Measurements from ENCODE around the gene EXOSC10. TPM values are rescaled to one million over a fixed set of nuclear protein-coding genes. Genes with fewer than 3 reads are reported as not detected.
A peak's percentile ranks its signal among the peaks of the same experiment; 100 is the strongest.
"Not testable (repeated sequence)": the region's sequence is repeated elsewhere in the genome, so short reads cannot be mapped to it uniquely, and the experiment has no call there.

The EXOSC10 gene
- polyA plus RNA-seq, 3 donors = 79.6 to 103 (median 92.1) TPM

GRCh38 chr1:11053758-11054137, 45.9 kb downstream of the EXOSC10 start:
- peak in 3 of 11 donors; percentile 26 to 28 (median 26) for DNase-seq (ENCODE audit: extremely low read depth in 1 of 11, low read depth in 9 of 11, low spot score in 4 of 11)

- no peak for DNase-seq (ENCODE audit: extremely low read depth in 1 of 11, low read depth in 9 of 11, low spot score in 4 of 11)
These were observed 46.6 kb downstream of the EXOSC10 start for GRCh38 chr1:11052839-11053757.

- no peak for DNase-seq (ENCODE audit: extremely low read depth in 1 of 11, low read depth in 9 of 11, low spot score in 4 of 11)
These were observed 47.7 kb downstream of the EXOSC10 start for GRCh38 chr1:11051781-11052511.

DNA sequence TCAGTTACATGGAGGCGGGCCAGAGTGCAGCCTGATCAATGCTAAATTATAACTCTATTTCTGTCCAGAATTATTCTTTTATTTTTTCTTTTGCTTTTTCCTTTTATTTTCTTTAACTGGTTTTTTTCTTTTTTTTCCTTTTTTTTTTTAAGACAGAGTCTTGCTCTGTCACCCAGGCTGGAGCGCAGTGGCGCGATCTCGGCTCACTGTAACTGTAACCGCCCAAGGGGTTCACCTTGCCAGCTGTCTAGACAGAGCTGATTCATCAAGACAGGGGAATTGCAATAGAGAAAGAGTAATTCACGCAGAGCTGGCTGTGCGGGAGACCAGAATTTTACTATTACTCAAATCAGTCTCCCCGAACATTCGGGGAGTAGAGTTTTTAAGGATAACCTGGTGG, 48.5 kb downstream of the EXOSC10 start:
- not testable (repeated sequence) for DNase-seq (ENCODE audit: extremely low read depth in 1 of 11, low read depth in 9 of 11, low spot score in 4 of 11)

- no peak for DNase-seq (ENCODE audit: extremely low read depth in 1 of 11, low read depth in 9 of 11, low spot score in 4 of 11)
These were observed 52.9 kb downstream of the EXOSC10 start, which contains the start of gene MASP2 for GRCh38 chr1:11046625-11047365. Gene MASP2, minus strand, starts transcription at chr1:11047239. Its CDS starts 32 bp downstream, at chr1:11047207.

DNA sequence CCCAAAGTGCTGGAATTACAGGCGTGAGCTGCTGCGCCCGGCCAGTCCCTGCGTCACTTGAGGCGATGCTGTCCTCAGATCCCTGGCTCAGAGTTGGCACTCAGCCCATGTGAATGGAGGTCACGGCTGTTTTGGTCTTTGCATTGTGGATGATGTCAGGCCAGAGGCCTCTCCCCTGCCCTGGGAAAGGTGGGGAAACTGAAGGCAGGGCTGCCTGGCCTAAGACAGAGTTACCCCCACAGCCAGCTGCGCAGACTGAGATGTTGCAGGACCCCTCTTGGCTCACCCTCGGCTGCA, 53.5 kb downstream of the EXOSC10 start:
- peak in 1 of 11 donors; percentile 23 for DNase-seq (ENCODE audit: extremely low read depth in 1 of 11, low read depth in 9 of 11, low spot score in 4 of 11)

DNA sequence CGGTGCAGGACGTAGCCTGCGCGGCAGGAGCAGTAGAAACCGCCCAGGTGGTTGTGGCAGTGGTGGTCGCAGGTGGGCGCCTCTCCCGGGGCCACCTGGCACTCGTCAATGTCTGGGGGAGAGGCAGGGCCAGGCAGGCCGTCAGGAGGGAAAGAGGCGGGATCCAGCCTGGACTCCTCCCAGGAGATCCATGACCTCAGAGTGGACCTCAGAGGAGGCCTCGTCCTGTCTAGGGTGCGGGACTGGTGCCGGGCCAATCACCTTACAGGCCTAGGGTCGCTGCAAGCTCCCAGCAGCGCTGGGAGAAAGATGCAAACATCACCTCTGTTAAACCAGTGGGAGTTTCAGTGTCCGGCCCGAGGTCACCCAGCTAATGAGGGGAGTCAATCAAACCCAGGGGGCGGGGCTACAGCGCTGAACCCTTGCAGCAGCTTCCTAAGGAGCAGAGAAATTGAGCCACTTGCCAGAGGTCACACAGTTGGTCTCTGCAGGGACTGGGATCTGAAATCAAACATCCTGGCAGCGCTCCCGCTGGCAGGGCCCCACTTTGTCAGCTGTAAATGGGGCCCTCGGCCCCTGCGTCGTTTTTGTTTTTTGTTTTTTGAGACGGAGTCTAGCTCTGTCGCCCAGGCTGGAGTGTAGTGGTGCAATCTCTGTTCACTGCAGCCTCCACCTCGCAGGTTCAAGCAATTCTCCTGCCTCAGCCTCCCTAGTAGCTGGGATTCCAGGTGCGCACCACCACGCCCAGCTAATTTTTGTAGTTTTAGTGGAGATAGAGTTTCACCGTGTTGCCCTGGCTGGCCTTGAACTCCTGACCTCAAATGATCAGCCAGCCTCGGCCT, 54.0 kb downstream of the EXOSC10 start:
- DNase-seq (ENCODE audit: extremely low read depth in 1 of 11, low read depth in 9 of 11, low spot score in 4 of 11) = peak in 4 of 11 donors; percentile 26 to 40 (median 35)

- no peak for DNase-seq (ENCODE audit: extremely low read depth in 1 of 11, low read depth in 9 of 11, low spot score in 4 of 11)
These were observed 54.7 kb downstream of the EXOSC10 start for GRCh38 chr1:11044849-11045427.

DNA sequence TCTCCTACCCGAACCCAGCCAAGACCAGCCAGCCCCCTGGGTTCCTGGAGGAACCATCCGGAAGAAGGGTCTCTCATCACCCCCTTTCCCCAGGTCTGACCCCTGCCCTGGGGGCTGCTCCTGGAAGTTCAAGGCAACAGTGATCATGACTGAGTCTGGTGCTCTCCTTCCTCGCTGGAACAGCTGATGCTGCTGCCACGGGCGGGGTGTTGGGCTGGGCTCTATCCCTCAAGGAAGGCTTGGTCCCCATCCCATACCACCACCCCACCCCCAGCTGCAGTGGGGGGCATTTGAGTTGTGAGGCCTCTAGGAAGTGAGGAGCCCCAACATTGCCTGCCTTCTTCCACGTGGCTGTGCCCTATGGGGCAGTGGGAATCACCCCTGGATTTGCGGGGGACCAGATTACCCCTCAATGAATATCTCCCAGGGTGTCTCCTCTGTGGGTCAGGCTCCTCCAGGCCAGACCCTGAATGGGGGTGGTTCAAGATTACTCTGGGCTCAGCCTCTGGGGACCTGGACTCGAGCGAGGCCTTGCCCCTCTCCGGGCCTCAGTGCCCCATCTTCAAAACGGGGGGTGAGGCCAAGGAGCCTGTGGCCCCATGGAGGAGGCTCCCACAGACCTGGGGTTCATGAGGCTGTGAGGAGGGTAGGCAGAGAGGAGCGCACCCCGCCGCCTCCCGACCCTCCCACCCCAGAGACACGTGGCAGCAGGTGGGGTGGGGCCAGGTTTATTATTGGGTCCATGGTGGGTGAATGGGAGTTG, 55.4 kb downstream of the EXOSC10 start:
- no peak for DNase-seq (ENCODE audit: extremely low read depth in 1 of 11, low read depth in 9 of 11, low spot score in 4 of 11)

DNA sequence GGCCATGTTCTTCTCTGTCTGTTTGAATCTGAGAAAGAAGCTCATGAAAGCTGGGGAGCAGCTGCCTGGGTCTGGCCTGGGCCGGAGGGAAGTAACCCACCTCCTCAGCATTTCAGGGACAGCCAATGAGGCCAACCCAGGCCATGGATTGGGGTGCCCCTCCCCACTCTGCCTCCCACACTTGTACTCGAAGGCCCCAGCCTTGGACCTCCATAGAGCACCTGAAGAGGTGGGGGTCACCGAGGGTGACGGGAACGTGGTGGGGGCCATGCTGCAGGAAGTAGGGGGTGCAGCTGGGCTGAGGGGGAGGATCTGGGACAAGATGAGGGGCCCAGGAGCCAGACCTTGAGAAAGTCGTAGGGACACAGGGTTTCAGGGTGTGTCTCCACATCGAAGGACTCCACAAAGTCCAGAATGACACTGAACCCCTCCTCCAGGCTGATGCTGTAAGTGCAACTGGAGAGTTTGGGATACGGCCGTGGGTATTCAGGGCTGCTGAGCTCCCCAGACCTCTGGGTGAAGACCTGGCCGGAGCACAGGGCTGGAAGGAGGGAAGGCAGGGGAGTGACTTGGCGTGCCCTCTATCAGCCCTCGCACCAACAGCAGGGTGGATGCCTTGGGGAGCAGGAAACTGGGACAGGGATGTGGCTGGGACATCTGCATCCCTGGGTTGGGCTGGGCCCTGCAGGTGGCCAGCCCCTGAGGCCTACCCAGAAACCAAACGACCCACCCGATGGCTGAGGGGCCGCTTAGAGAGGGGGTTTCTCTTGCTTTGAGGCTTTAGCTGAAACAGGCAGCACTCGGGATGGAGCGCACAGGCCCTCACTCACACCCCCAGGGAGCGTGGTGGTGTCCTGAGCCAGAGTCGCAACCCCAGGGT, 56.4 kb downstream of the EXOSC10 start:
- DNase-seq (ENCODE audit: extremely low read depth in 1 of 11, low read depth in 9 of 11, low spot score in 4 of 11) = no peak

GRCh38 chr1:11042065-11042464, 57.6 kb downstream of the EXOSC10 start:
- DNase-seq (ENCODE audit: extremely low read depth in 1 of 11, low read depth in 9 of 11, low spot score in 4 of 11) = no peak

- no peak for DNase-seq (ENCODE audit: extremely low read depth in 1 of 11, low read depth in 9 of 11, low spot score in 4 of 11)
These were observed 58.6 kb downstream of the EXOSC10 start for GRCh38 chr1:11041048-11041447.

- not testable (repeated sequence) for DNase-seq (ENCODE audit: extremely low read depth in 1 of 11, low read depth in 9 of 11, low spot score in 4 of 11)
These were observed 59.6 kb downstream of the EXOSC10 start for GRCh38 chr1:11040105-11040429.

GRCh38 chr1:11039351-11040104, 60.1 kb downstream of the EXOSC10 start:
- DNase-seq (ENCODE audit: extremely low read depth in 1 of 11, low read depth in 9 of 11, low spot score in 4 of 11) = no peak

- peak; percentile 68 to 87 (median 78) for DNase-seq (ENCODE audit: extremely low read depth in 1 of 11, low read depth in 9 of 11, low spot score in 4 of 11)
These were observed 61.9 kb downstream of the EXOSC10 start for GRCh38 chr1:11037740-11038182.
